GM23338 (cell line): ENCODE results near the gene GUCD1. TPM values are rescaled to one million over a fixed set of nuclear protein-coding genes. Genes with fewer than 3 reads are reported as not detected.

ENCODE experiments used
- ATAC-seq: fragments of 200-7000 bp; cut with Tn5 transposase; 3 replicates; pipeline ENCODE4 v1.9.1; 2020
- DNase-seq: peaks from one replicate; pipeline ENCODE4 v3.0.0-alpha.2; 2015; ENCODE audit warnings: low spot score
- H2AFZ ChIP-seq: fragments of 200-600 bp; sonication (generic); 2 replicates; pipeline ENCODE4 v1.8.0; 2016; ENCODE audit warnings: antibody characterized with exemption, mild to moderate bottlenecking, moderate library complexity
- H3F3A ChIP-seq: fragments of 200-600 bp; sonication (generic); replicated peaks from 2 replicates; pipeline ENCODE4 v1.8.0; 2017; ENCODE audit warnings: antibody characterized with exemption, mixed run types, low read depth
- H3K27ac ChIP-seq: fragments of 200-600 bp; sonication (generic); 2 replicates; pipeline ENCODE4 v1.6.1; 2016; ENCODE audit warnings: low read depth
- H3K27me3 ChIP-seq: fragments of 200-600 bp; sonication (generic); 2 replicates; pipeline ENCODE4 v1.8.0; 2016; ENCODE audit warnings: mild to moderate bottlenecking, mixed run types, moderate library complexity; ENCODE audit not compliant: insufficient read depth
- H3K36me3 ChIP-seq: fragments of 200-600 bp; sonication (generic); 2 replicates; pipeline ENCODE4 v1.8.0; 2016; ENCODE audit warnings: mild to moderate bottlenecking; ENCODE audit not compliant: insufficient read depth
- H3K4me1 ChIP-seq: fragments of 200-600 bp; sonication (generic); 2 replicates; pipeline ENCODE4 v1.8.0; 2016; ENCODE audit warnings: mild to moderate bottlenecking, moderate library complexity; ENCODE audit not compliant: insufficient read depth
- H3K4me2 ChIP-seq: fragments of 200-600 bp; sonication (generic); 2 replicates; pipeline ENCODE4 v1.7.1; 2017; ENCODE audit warnings: mixed run types
- H3K4me3 ChIP-seq: fragments of 200-600 bp; sonication (generic); 2 replicates; pipeline ENCODE4 v1.6.1; 2016; ENCODE audit warnings: mixed run types
- H3K79me2 ChIP-seq: fragments of 200-600 bp; sonication (generic); replicated peaks from 2 replicates; pipeline ENCODE4 v1.8.0; 2017; ENCODE audit warnings: mild to moderate bottlenecking; ENCODE audit not compliant: insufficient read depth
- H3K9me2 ChIP-seq: fragments of 200-600 bp; sonication (generic); 2 replicates; pipeline ENCODE4 v1.8.0; 2017; ENCODE audit not compliant: insufficient read depth
- H4K20me1 ChIP-seq: fragments of 200-600 bp; sonication (generic); replicated peaks from 2 replicates; pipeline ENCODE4 v1.8.0; 2017; ENCODE audit warnings: mild to moderate bottlenecking; ENCODE audit not compliant: insufficient read depth
- H3K27ac Mint-ChIP-seq: 2 replicates; pipeline ENCODE4 v1.8.0; 2020; ENCODE audit warnings: inconsistent platforms, mild to moderate bottlenecking, moderate library complexity, mixed read lengths
- H3K27me3 Mint-ChIP-seq: 3 replicates; pipeline ENCODE4 v1.8.0; 2022; ENCODE audit warnings: low read depth, mild to moderate bottlenecking, moderate library complexity, mixed read lengths, inconsistent platforms; ENCODE audit not compliant: insufficient read depth, poor library complexity
- H3K36me3 Mint-ChIP-seq: 3 replicates; pipeline ENCODE4 v1.8.0; 2021; ENCODE audit warnings: low read depth, mild to moderate bottlenecking, inconsistent platforms, moderate library complexity, mixed read lengths
- H3K4me1 Mint-ChIP-seq: 3 replicates; pipeline ENCODE4 v1.8.0; 2020; ENCODE audit warnings: mild to moderate bottlenecking, inconsistent platforms, mixed read lengths
- H3K4me3 Mint-ChIP-seq: 3 replicates; pipeline ENCODE4 v1.8.0; 2021; ENCODE audit warnings: moderate library complexity, mild to moderate bottlenecking, inconsistent platforms, mixed read lengths
- H3K9me3 Mint-ChIP-seq: 3 replicates; pipeline ENCODE4 v1.8.0; 2020; ENCODE audit warnings: moderate library complexity, mild to moderate bottlenecking, inconsistent platforms, mixed read lengths
- ETS1 ChIP-seq: IDR thresholded peaks from 2 replicates; pipeline ENCODE4 v1.6.1; 2016; ENCODE audit warnings: antibody characterized with exemption
- EZH2 ChIP-seq: fragments of 200-600 bp; sonication (generic); IDR thresholded peaks from one replicate; pipeline ENCODE4 v1.8.0; 2017; ENCODE audit warnings: antibody characterized with exemption, mild to moderate bottlenecking, low read depth; ENCODE audit not compliant: unreplicated experiment
- EZH2phosphoT487 ChIP-seq: fragments of 200-600 bp; sonication (generic); IDR thresholded peaks from one replicate; pipeline ENCODE4 v1.8.1; 2018; ENCODE audit warnings: antibody characterized with exemption; ENCODE audit not compliant: unreplicated experiment
- JUNB ChIP-seq: IDR thresholded peaks from one replicate; pipeline ENCODE4 v1.6.1; 2016; ENCODE audit warnings: antibody characterized with exemption; ENCODE audit not compliant: unreplicated experiment
- REST ChIP-seq: IDR thresholded peaks from one replicate; pipeline ENCODE4 v1.6.1; 2018; ENCODE audit warnings: antibody characterized with exemption; ENCODE audit not compliant: unreplicated experiment
- ZNF331 ChIP-seq: fragments of 250-450 bp; sonication (Bioruptor Pico); IDR thresholded peaks from 2 replicates; pipeline ENCODE4 v1.5.0; 2020; ENCODE audit warnings: low read depth, mild to moderate bottlenecking, moderate library complexity
- polyA plus RNA-seq: library from polyadenylated mRNA; unstranded; fragments of >200 nt; fragmentation: Nextera tagmentation; extraction: Ambion mirVana; gene quantifications from 2 replicates; pipeline ENCODE4 v1.2.1, GENCODE V29; 2016
- total RNA-seq: library from RNA; depleted of rRNA; stranded (reverse); fragments of >200 nt; shearing (Covaris generic); gene quantifications from 2 replicates; pipeline ENCODE4 v1.2.3, GENCODE V29; 2014
- TF ChIP-seq, protein P1 (sequence below), 2 experiments: fragments of 200-600 bp in 1 of 2; sonication (generic) in 1 of 2; conservative IDR thresholded peaks; 2 replicates each; pipeline versions ENCODE4 v1.5.1 to v1.6.1; 2016 to 2017; ENCODE audit warnings: antibody characterized with exemption in 2 of 2, low read depth in 2 of 2, mild to moderate bottlenecking in 2 of 2, moderate library complexity in 1 of 2

GUCD1 gene
- total and polyA plus RNA-seq, 2 experiments from 2014 or later, result 39.0 to 106 TPM

DNA sequence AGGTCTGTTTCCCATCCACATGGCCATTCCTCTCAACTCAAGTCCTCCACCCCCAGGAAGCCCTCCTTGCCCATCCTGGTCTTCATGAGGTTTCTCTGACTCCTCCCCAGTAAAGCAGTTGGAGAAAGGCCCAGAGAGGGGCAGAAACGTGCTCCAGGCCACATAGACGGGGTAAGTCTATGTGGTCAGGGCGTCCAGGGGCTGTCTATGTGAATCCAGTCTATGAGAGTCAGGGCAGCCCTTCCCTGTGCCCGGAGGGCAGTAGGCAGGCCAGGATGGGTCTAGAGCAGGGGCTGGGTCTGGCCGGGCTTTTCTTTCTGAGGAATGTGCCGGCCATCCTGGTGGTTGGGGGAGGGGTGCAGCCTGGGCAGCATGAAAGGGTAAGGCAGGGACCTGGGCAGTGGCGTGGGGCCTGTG, 11.7 kb downstream of the GUCD1 start (continued):
- TF ChIP-seq JUNB (no peak), ETS1 (no peak), EZH2 (no peak)

GRCh38 chr22:24542641-24543040, 12.3 kb downstream of the GUCD1 start:
- peaks cover 50% of the 10 kb centered on the region for H3K36me3 Mint-ChIP-seq
- Histone ChIP-seq H3K27ac (no peak overlapping the region), H3K4me1 (no peaks in the 10 kb centered on the region), H3K36me3 (no peaks in the 10 kb centered on the region; the same call in 1 of the 2 replicates), H3F3A (no peaks in the 10 kb centered on the region), H3K4me3 (no peak overlapping the region), H3K27me3 (no peaks in the 10 kb centered on the region), H4K20me1 (no peaks in the 10 kb centered on the region), H3K79me2 (no peaks in the 10 kb centered on the region), H2AFZ (no peak overlapping the region), H3K9me2 (no peaks in the 10 kb centered on the region), H3K4me2 (no peak overlapping the region)
- no peaks in the 10 kb centered on the region for H3K4me1 Mint-ChIP-seq
- ATAC-seq (no peak), DNase-seq (no peak)
- no peaks in the 10 kb centered on the region for H3K9me3 Mint-ChIP-seq
- no peak overlapping the region for H3K4me3 Mint-ChIP-seq
- TF ChIP-seq REST (no peak), EZH2phosphoT487 (no peak), ZNF331 (CRISPR knock-in tag) (no peak), ETS1 (no peak)
- TF ChIP-seq, protein P1, sequence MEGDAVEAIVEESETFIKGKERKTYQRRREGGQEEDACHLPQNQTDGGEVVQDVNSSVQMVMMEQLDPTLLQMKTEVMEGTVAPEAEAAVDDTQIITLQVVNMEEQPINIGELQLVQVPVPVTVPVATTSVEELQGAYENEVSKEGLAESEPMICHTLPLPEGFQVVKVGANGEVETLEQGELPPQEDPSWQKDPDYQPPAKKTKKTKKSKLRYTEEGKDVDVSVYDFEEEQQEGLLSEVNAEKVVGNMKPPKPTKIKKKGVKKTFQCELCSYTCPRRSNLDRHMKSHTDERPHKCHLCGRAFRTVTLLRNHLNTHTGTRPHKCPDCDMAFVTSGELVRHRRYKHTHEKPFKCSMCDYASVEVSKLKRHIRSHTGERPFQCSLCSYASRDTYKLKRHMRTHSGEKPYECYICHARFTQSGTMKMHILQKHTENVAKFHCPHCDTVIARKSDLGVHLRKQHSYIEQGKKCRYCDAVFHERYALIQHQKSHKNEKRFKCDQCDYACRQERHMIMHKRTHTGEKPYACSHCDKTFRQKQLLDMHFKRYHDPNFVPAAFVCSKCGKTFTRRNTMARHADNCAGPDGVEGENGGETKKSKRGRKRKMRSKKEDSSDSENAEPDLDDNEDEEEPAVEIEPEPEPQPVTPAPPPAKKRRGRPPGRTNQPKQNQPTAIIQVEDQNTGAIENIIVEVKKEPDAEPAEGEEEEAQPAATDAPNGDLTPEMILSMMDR (conservative IDR thresholded peaks at IDR 0.05; ENCODE audit: low read depth in 2 of 2), result no peak
- peaks cover 4% of the 10 kb centered on the region for H3K27me3 Mint-ChIP-seq
- no peak overlapping the region for H3K27ac Mint-ChIP-seq
